Measurements from ENCODE around the gene PPP4R4.

DNA sequence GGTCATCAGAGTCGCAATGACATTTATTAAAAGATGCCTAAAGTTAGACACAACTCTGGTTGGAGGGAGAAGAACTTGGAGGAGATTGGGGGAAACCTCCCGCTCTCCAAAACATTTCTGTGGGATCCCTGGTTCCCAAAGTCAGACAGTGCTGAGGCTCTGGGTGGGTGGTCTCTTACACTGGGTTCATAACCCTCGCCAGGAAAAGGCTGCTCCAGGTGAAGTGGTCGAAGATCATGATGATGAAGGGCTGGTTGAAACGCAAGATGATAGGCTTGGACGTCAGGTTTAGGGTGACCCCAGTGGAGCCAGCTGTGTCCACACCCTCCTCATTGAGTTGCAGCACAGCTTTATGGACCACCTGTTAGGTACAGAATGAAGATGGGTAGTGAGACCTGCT, 130.1 kb downstream of the PPP4R4 start:
- TF ChIP-seq EZH2 (IDR thresholded peaks at IDR 0.05; ENCODE audit: low read depth): no peak
- TF ChIP-seq, protein P1, sequence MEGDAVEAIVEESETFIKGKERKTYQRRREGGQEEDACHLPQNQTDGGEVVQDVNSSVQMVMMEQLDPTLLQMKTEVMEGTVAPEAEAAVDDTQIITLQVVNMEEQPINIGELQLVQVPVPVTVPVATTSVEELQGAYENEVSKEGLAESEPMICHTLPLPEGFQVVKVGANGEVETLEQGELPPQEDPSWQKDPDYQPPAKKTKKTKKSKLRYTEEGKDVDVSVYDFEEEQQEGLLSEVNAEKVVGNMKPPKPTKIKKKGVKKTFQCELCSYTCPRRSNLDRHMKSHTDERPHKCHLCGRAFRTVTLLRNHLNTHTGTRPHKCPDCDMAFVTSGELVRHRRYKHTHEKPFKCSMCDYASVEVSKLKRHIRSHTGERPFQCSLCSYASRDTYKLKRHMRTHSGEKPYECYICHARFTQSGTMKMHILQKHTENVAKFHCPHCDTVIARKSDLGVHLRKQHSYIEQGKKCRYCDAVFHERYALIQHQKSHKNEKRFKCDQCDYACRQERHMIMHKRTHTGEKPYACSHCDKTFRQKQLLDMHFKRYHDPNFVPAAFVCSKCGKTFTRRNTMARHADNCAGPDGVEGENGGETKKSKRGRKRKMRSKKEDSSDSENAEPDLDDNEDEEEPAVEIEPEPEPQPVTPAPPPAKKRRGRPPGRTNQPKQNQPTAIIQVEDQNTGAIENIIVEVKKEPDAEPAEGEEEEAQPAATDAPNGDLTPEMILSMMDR (conservative IDR thresholded peaks at IDR 0.05): no peak

Data from PC-9 (cell line).